H1 (cell line): ENCODE measurements around the gene THADA. TPM values are rescaled to one million over a fixed set of nuclear protein-coding genes. Genes with fewer than 3 reads are reported as not detected.

ENCODE experiments used
- BRCA1 ChIP-seq: IDR thresholded peaks from 2 replicates; pipeline ENCODE4 v1.6.1; 2012; ENCODE audit warnings: low read depth, low read length, improper control_type of control experiment
- CBX8 ChIP-seq: fragments of 300-800, 300-1000 bp; sonication (generic); IDR thresholded peaks from 2 replicates; pipeline ENCODE4 v1.7.1; 2016; ENCODE audit warnings: low read depth, low read length, borderline replicate concordance
- CHD2 ChIP-seq: IDR thresholded peaks from 2 replicates; pipeline ENCODE4 v1.6.1; 2012; ENCODE audit warnings: low read length, improper control_type of control experiment
- CHD7 ChIP-seq: fragments of 300-600 bp; sonication (generic); IDR thresholded peaks from 2 replicates; pipeline ENCODE4 v1.7.1; 2012; ENCODE audit warnings: low read length, moderate library complexity, mild to moderate bottlenecking, inconsistent platforms; ENCODE audit not compliant: insufficient replicate concordance
- EGR1 ChIP-seq: IDR thresholded peaks from 2 replicates; pipeline ENCODE4 v1.6.1; 2011; ENCODE audit warnings: low read depth, low read length, borderline replicate concordance
- RAD21 ChIP-seq, 2 experiments: IDR thresholded peaks in 1 of 2; conservative IDR thresholded peaks in 1 of 2; 2 replicates each; pipeline ENCODE4 v1.6.1; 2011; ENCODE audit warnings: low read depth in 2 of 2, low read length in 2 of 2, improper control_type of control experiment in 1 of 2, inconsistent platforms in 1 of 2, mild to moderate bottlenecking in 1 of 2, moderate library complexity in 1 of 2
- SP2 ChIP-seq: IDR thresholded peaks from 2 replicates; pipeline ENCODE4 v1.6.1; 2012; ENCODE audit warnings: mild to moderate bottlenecking, low read length, inconsistent platforms
- SP4 ChIP-seq: IDR thresholded peaks from 2 replicates; pipeline ENCODE4 v1.6.1; 2012; ENCODE audit warnings: low read length, inconsistent platforms
- polyA plus RNA-seq, 7 experiments: library from polyadenylated mRNA; depleted of rRNA in 3 of 7; stranded (reverse) in 5 of 7; unstranded in 2 of 7; fragments of >200 nt in 5 of 7; fragments of 200-250 nt in 2 of 7; gene quantifications; 1 replicate in 5 of 7; 2 replicates in 1 of 7; 4 replicates in 1 of 7; pipeline versions ENCODE4 v1.2.1 to v1.2.3, GENCODE V29; 2011 to 2013; ENCODE audit warnings: missing spikeins in 2 of 7, mixed read lengths in 2 of 7
- total RNA-seq: library from RNA; stranded (reverse); fragmentation: NEBNext Ultra II Directional; extraction: Animal tissue kit (Norgen Biotek cat#: 25700); gene quantifications from 2 replicates; pipeline ENCODE4 v1.2.1, GENCODE V29; 2021
- TF ChIP-seq, protein P1 (sequence below): IDR thresholded peaks from 2 replicates; pipeline ENCODE4 v1.6.1; 2012; ENCODE audit warnings: inconsistent platforms

The THADA gene
- total and polyA plus RNA-seq, 2 of the 8 experiments (the other 6 are each of a cell fraction or from before 2014, with no cell fraction given), result 22.4 to 26.8 TPM

- TF ChIP-seq CHD7, result no peak
- no peak for TF ChIP-seq EGR1
- TF ChIP-seq RAD21 (IDR thresholded peaks at IDR 0.05 in 1 of 2, conservative IDR thresholded peaks at IDR 0.05 in 1 of 2; ENCODE audit: low read depth in 2 of 2, low read length in 2 of 2), result no peak
- TF ChIP-seq CBX8, result no peak
- no peak for TF ChIP-seq CHD2
- TF ChIP-seq SP4, result no peak
- no peak for TF ChIP-seq SP2
- no peak for TF ChIP-seq BRCA1
- TF ChIP-seq, protein P1, sequence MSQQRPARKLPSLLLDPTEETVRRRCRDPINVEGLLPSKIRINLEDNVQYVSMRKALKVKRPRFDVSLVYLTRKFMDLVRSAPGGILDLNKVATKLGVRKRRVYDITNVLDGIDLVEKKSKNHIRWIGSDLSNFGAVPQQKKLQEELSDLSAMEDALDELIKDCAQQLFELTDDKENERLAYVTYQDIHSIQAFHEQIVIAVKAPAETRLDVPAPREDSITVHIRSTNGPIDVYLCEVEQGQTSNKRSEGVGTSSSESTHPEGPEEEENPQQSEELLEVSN, result no peak
These were observed 407.1 kb downstream of the THADA start (continued) for GRCh38 chr2:43188561-43189386.
